HT-29 (cell line): Measurements from ENCODE around the gene ASIC3. TPM values are rescaled to one million over a fixed set of nuclear protein-coding genes. Genes with fewer than 3 reads are reported as not detected.
"Not testable (repeated sequence)": the region's sequence is repeated elsewhere in the genome, so short reads cannot be mapped to it uniquely, and the experiment has no call there.

ENCODE experiments used
- DNase-seq: peaks from one replicate; pipeline ENCODE4 v3.0.0-alpha.2; 2015; ENCODE audit warnings: low spot score
- total RNA-seq: library from RNA; depleted of rRNA; stranded (reverse); fragments of >200 nt; shearing (Covaris generic); gene quantifications from 2 replicates; pipeline ENCODE4 v1.2.3, GENCODE V29; 2014; rRNA removed

ASIC3 gene
- 1.5 and 2.2 TPM in 2 replicates for total RNA-seq

GRCh38 chr7:151047976-151048815 lies at the start of gene ASIC3:
ASIC3 (plus strand) TSS chr7:151048531; CDS start chr7:151048886, 355 bp downstream.
- no peak for DNase-seq

- no peak for DNase-seq
Observed at GRCh38 chr7:150999001-150999400, 49.3 kb upstream of the ASIC3 start.

- no peak for DNase-seq
Observed at GRCh38 chr7:150999497-151000230, 48.7 kb upstream of the ASIC3 start.

- no peak for DNase-seq
Observed at GRCh38 chr7:151000897-151001495, 47.3 kb upstream of the ASIC3 start.

- no peak for DNase-seq
Observed at GRCh38 chr7:151001546-151001945, 46.8 kb upstream of the ASIC3 start.

GRCh38 chr7:151003572-151003971 lies 44.8 kb upstream of the ASIC3 start:
- peak; percentile 55 for DNase-seq

GRCh38 chr7:151005566-151005965 lies 42.8 kb upstream of the ASIC3 start:
- DNase-seq: no peak

- DNase-seq: no peak
Observed at GRCh38 chr7:151006590-151007300, 41.6 kb upstream of the ASIC3 start.

- DNase-seq: no peak
Observed at GRCh38 chr7:151007469-151007898, 40.8 kb upstream of the ASIC3 start.

- DNase-seq: no peak
Observed at GRCh38 chr7:151008143-151008510, 40.2 kb upstream of the ASIC3 start.

GRCh38 chr7:151008511-151009323 lies 39.6 kb upstream of the ASIC3 start:
- DNase-seq: peak; percentile 93

GRCh38 chr7:151009327-151010036 lies 38.8 kb upstream of the ASIC3 start:
- peak; percentile 2 for DNase-seq

- DNase-seq: no peak
Observed at GRCh38 chr7:151010037-151010306, 38.4 kb upstream of the ASIC3 start.

GRCh38 chr7:151010307-151011096 lies 37.8 kb upstream of the ASIC3 start:
- DNase-seq: peak; percentile 36

- no peak for DNase-seq
Observed at GRCh38 chr7:151011097-151011409, 37.3 kb upstream of the ASIC3 start.

- DNase-seq: not testable (repeated sequence)
Observed at GRCh38 chr7:151011616-151012015, 36.7 kb upstream of the ASIC3 start.

GRCh38 chr7:151012031-151012692 lies 36.2 kb upstream of the ASIC3 start:
- peak; percentile 80 for DNase-seq

GRCh38 chr7:151012911-151013347 lies 35.4 kb upstream of the ASIC3 start:
- DNase-seq: peak; percentile 42

- DNase-seq: no peak
Observed at GRCh38 chr7:151013356-151013732, 35.0 kb upstream of the ASIC3 start.
